ENCODE results near the gene PCNA.

The PCNA gene

DNA sequence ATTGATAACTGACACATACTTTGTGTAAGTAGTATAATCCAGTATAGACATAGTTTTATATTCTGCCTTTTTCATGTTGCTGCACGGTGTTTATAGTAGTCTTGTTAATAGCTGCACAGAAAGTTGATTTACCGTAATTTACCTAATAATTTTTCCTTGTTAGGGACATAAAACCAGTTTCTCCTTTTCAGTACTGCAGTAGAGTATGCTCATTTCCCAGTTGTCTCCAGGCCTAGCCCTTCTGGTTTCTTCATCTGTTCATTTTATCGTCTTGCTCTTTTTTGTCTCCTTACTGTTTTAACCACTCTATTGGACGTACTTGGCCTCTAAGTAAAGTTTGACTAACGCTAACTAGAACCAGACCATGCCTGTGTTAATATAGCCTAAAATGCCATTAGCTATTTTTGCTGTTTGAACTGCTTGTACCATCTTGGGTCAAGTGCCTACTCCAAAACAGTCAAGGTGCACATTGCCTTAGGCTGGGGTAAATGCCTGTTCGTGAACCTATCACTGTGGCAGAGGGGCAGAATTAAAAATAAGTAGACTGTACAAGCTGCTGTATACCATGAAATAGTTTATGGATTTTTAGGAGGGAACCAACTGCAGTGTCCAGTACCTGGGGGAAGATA lies 41.9 kb upstream of the PCNA start:
- H3K27me3 ChIP-seq (ENCODE audit: insufficient read depth, low read length, poor library complexity, severe bottlenecking): no peaks in the 10 kb centered on the region
- no peaks in the 10 kb centered on the region for H4K20me1 ChIP-seq (ENCODE audit: insufficient read depth, low read length, poor library complexity, severe bottlenecking)
- H3K9ac ChIP-seq (ENCODE audit: low read depth, low read length, poor library complexity, severe bottlenecking): no peak overlapping the region
- no peaks in the 10 kb centered on the region for H3F3A ChIP-seq (ENCODE audit: low read depth)
- no peaks in the 10 kb centered on the region for H3K36me3 ChIP-seq (ENCODE audit: insufficient read depth, low read length)
- TF ChIP-seq, protein P1, sequence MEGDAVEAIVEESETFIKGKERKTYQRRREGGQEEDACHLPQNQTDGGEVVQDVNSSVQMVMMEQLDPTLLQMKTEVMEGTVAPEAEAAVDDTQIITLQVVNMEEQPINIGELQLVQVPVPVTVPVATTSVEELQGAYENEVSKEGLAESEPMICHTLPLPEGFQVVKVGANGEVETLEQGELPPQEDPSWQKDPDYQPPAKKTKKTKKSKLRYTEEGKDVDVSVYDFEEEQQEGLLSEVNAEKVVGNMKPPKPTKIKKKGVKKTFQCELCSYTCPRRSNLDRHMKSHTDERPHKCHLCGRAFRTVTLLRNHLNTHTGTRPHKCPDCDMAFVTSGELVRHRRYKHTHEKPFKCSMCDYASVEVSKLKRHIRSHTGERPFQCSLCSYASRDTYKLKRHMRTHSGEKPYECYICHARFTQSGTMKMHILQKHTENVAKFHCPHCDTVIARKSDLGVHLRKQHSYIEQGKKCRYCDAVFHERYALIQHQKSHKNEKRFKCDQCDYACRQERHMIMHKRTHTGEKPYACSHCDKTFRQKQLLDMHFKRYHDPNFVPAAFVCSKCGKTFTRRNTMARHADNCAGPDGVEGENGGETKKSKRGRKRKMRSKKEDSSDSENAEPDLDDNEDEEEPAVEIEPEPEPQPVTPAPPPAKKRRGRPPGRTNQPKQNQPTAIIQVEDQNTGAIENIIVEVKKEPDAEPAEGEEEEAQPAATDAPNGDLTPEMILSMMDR (conservative IDR thresholded peaks at IDR 0.05; ENCODE audit: low read length): no peak
- no peak for TF ChIP-seq EZH2phosphoT487 (IDR thresholded peaks at IDR 0.05; ENCODE audit: borderline replicate concordance)
- H2AFZ ChIP-seq (ENCODE audit: low read length): no peak overlapping the region
- no peak overlapping the region for H3K4me2 ChIP-seq (ENCODE audit: low read depth, low read length, poor library complexity, severe bottlenecking)
- H3K4me1 ChIP-seq (ENCODE audit: insufficient read depth, low read length, poor library complexity, severe bottlenecking): peaks cover 15% of the 10 kb centered on the region
- H3K9me3 ChIP-seq (ENCODE audit: insufficient read depth, low read depth, low read length): no peaks in the 10 kb centered on the region
- H3K79me2 ChIP-seq (ENCODE audit: insufficient read depth, low read length): peaks cover 67% of the 10 kb centered on the region
- H3K4me3 ChIP-seq (ENCODE audit: low read length, poor library complexity, severe bottlenecking): no peak overlapping the region
- H3K9me2 ChIP-seq (replicated peaks; ENCODE audit: low read depth, low read length): no peaks in the 10 kb centered on the region

DNA sequence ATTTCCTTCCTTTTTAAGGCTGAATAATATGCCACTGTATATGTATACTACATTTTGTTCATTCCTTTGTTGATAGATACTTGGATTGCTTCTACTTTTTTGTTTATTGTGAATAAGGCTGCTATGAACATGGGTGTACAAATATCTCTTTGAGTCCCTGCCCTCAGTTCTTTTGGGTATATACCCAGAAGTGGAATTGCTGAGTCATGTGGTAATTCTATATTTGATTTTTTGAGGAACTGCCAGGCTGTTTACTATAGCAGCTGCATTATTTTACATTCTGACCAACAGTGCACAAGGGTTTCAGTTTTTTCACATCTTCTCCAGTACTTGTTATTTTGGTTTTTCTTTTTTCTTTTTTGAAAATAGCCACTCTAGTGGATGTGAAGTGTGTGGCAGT lies 41.1 kb upstream of the PCNA start:
- Histone ChIP-seq H3K9me3 (ENCODE audit: insufficient read depth, low read depth, low read length) (no peaks in the 10 kb centered on the region), H4K20me1 (ENCODE audit: insufficient read depth, low read length, poor library complexity, severe bottlenecking) (no peaks in the 10 kb centered on the region), H3K4me2 (ENCODE audit: low read depth, low read length, poor library complexity, severe bottlenecking) (no peak overlapping the region), H3K4me3 (ENCODE audit: low read length, poor library complexity, severe bottlenecking) (no peak overlapping the region), H3K4me1 (ENCODE audit: insufficient read depth, low read length, poor library complexity, severe bottlenecking) (peaks cover 19% of the 10 kb centered on the region), H3K36me3 (ENCODE audit: insufficient read depth, low read length) (no peaks in the 10 kb centered on the region), H2AFZ (ENCODE audit: low read length) (no peak overlapping the region), H3K9ac (ENCODE audit: low read depth, low read length, poor library complexity, severe bottlenecking) (no peak overlapping the region), H3K27me3 (ENCODE audit: insufficient read depth, low read length, poor library complexity, severe bottlenecking) (no peaks in the 10 kb centered on the region), H3K79me2 (ENCODE audit: insufficient read depth, low read length) (peaks cover 68% of the 10 kb centered on the region), H3F3A (ENCODE audit: low read depth) (no peaks in the 10 kb centered on the region), H3K9me2 (replicated peaks; ENCODE audit: low read depth, low read length) (no peaks in the 10 kb centered on the region)
- TF ChIP-seq, protein P1 (conservative IDR thresholded peaks at IDR 0.05; ENCODE audit: low read length): no peak
- no peak for TF ChIP-seq EZH2phosphoT487 (IDR thresholded peaks at IDR 0.05; ENCODE audit: borderline replicate concordance)

DNA sequence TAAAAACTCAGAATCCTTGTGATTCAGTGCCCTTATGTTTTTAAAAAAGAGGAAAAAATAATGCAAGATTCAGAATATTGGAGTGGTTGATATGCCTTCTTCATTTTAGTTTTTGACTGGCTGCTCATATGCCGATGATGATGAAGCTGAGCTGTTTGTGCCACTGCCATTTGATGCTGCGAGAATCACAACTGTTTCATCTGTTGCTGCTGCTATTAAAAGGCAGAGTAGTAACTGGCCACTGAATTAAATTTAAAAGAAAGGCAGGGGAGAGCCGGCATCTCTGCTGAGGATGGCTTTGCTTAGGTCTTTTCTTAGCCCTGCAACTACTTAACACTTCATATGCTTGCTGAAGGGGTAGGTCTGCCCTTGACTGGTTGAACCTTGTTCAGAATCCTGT lies 40.2 kb upstream of the PCNA start:
- Histone ChIP-seq H3K9me3 (ENCODE audit: insufficient read depth, low read depth, low read length) (no peaks in the 10 kb centered on the region), H3K79me2 (ENCODE audit: insufficient read depth, low read length) (peaks cover 66% of the 10 kb centered on the region)

More for the DNA sequence above, 40.2 kb upstream of the PCNA start:
- no peak overlapping the region for H2AFZ ChIP-seq (ENCODE audit: low read length)
- H4K20me1 ChIP-seq (ENCODE audit: insufficient read depth, low read length, poor library complexity, severe bottlenecking): no peaks in the 10 kb centered on the region
- no peaks in the 10 kb centered on the region for H3F3A ChIP-seq (ENCODE audit: low read depth)
- no peak overlapping the region for H3K4me2 ChIP-seq (ENCODE audit: low read depth, low read length, poor library complexity, severe bottlenecking)
- H3K4me3 ChIP-seq (ENCODE audit: low read length, poor library complexity, severe bottlenecking): no peak overlapping the region
- H3K27me3 ChIP-seq (ENCODE audit: insufficient read depth, low read length, poor library complexity, severe bottlenecking): no peaks in the 10 kb centered on the region
- H3K9ac ChIP-seq (ENCODE audit: low read depth, low read length, poor library complexity, severe bottlenecking): no peak overlapping the region
- no peaks in the 10 kb centered on the region for H3K36me3 ChIP-seq (ENCODE audit: insufficient read depth, low read length)
- peaks cover 19% of the 10 kb centered on the region for H3K4me1 ChIP-seq (ENCODE audit: insufficient read depth, low read length, poor library complexity, severe bottlenecking)
- TF ChIP-seq EZH2phosphoT487 (IDR thresholded peaks at IDR 0.05; ENCODE audit: borderline replicate concordance): no peak
- TF ChIP-seq, protein P1 (conservative IDR thresholded peaks at IDR 0.05; ENCODE audit: low read length): no peak
- H3K9me2 ChIP-seq (replicated peaks; ENCODE audit: low read depth, low read length): no peaks in the 10 kb centered on the region

Measured in Loucy (cell line).